Erythroblast (primary cell): ENCODE measurements around the gene H2AZ2.

Source experiments
- GATA1 ChIP-seq: IDR thresholded peaks from 2 replicates; pipeline ENCODE4 v1.6.1; 2011; ENCODE audit warnings: low read depth, mild to moderate bottlenecking, control low read depth, low read length, moderate library complexity
- POLR2A ChIP-seq: IDR thresholded peaks from 2 replicates; pipeline ENCODE4 v1.6.1; 2011; ENCODE audit warnings: mild to moderate bottlenecking, low read length

GRCh38 chr7:44789990-44790389, 57.9 kb downstream of the H2AZ2 start:
- TF ChIP-seq POLR2A (no peak), GATA1 (no peak)
